Stimulated activated CD8-positive, alpha-beta memory T cell treated with anti-CD3 and anti-CD28 coated beads, Interleukin-7, amount 100 ng/mL, for 4 hours (primary cell): Measurements from ENCODE around the gene ETFDH.
"Not testable (repeated sequence)": the region's sequence is repeated elsewhere in the genome, so short reads cannot be mapped to it uniquely, and the experiment has no call there.

Experiments
- DNase-seq, 2 donors: peaks; one replicate each; pipeline ENCODE4 v3.0.0-alpha.2; 2020; ENCODE audit warnings: low read depth in 2 of 2

The ETFDH gene

DNA sequence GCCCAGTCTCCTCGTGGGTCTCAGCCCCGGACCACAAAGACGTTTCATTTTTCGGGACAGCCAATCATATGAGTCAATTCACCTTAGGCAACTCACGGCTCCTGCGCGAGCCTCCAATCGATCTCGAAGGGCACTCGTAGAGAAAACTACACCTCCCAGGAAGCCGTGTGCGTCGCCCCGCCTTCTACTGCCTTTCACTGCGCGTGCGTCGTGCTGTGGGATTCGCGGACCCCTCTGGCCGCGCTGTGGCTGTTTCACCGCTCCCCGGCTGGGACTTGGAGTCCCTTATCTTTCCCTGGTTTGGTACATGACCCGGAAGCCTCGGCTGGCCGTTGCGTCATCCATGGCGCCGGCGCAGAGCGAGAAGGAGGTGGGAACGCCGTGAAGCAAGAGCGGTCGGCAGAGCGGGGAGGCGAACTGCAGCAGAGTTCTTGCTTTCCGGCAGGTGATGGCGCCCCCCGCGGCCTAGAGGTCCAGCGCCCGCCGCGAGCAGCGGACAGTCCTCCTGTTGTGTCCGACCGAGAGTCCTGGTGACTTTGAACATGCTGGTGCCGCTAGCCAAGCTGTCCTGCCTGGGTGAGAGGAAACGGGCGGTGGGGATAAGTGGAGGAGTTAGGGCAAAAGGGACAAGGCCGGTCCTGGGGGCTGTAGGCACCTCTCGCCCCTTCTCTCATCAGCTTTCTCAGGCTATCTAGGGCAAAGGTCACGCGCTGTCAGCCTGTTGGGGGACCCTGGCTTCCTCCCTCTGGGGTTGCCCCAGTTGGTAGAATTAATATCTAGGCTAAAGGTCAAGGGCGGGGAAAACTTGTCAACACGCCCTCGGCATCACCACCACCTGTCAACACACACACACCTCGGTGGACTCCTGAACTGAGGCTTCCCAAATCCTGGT lies at the start of gene ETFDH:
Gene ETFDH, plus strand, starts transcription at position 382 of the 892 bp plus-strand sequence. Its CDS starts 161 bp downstream, at position 543.
- DNase-seq, result peak; percentile 98

GRCh38 chr4:158624889-158625478 lies 47.1 kb upstream of the ETFDH start:
- no peak for DNase-seq

DNA sequence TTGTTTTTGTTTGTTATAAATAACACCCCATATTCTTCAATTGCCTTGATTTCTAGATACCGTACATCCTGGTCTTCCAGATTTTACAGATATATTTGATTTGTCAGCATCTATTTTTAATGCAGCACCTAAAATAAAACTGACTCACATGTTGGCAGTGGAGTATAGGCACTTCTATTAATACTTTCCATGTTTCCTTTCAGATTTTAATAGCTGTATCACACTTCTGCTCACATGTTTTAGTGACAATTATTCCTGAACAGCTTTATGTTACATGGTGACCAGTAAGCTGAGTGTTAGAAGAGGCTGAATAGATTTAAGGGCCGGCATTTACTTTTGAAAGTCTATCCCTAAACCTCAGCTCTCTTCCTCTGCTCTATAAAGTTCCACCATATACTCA lies 46.6 kb upstream of the ETFDH start:
- no peak for DNase-seq

DNA sequence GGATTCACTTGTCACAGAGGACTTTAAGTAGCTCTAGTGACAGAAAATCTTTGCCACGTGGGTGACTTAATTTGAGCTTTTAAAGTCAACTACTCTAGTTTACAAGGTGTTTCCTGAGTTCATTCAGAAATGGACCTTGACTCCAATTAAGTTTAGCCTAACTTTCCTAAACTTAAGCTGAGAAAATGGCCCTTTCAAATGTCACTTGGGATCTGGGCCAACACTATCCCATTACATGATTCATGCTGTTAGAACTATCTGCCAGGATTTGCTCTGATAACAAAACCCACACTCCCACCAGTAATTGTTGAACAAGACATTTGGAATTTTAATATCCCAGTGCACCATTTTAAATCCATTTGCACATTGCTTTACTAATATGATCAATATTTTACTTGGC lies 41.2 kb upstream of the ETFDH start:
- DNase-seq, result no peak

- DNase-seq, result no peak
Measured at GRCh38 chr4:158636619-158637018, 35.5 kb upstream of the ETFDH start.

DNA sequence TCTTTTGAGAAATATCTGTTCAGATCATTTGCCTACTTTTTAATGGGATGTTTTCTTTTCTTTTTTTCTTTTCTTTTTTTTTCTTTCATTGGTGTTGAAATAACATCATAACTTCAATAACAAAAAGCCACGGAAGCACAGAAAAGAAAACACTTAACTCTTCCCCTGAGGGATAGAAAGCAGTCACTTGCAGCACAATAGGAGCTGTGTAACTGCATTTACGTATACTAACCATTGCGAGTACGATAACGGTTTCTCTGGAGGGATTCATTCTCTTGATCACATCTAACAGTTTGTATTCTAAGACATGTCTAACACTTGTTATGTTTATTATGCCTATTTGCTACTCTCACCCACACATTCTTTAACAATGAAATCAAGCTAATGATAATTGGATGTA lies 27.7 kb upstream of the ETFDH start:
- DNase-seq, result no peak

DNA sequence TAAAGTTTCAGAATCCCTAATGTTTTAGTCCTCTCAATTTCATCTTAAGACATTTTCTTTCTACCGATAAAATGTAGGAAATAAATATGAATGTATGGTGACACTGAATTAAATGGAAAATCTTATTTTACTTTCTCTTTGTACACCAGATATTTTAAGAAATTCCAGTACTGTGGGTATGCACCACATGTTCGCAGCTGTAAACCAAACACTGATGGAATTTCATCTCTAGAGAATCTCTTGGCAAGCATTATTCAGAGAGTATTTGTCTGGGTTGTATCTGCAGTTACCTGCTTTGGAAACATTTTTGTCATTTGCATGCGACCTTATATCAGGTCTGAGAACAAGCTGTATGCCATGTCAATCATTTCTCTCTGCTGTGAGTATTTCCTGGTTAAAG lies 27.3 kb upstream of the ETFDH start:
- DNase-seq, result no peak

DNA sequence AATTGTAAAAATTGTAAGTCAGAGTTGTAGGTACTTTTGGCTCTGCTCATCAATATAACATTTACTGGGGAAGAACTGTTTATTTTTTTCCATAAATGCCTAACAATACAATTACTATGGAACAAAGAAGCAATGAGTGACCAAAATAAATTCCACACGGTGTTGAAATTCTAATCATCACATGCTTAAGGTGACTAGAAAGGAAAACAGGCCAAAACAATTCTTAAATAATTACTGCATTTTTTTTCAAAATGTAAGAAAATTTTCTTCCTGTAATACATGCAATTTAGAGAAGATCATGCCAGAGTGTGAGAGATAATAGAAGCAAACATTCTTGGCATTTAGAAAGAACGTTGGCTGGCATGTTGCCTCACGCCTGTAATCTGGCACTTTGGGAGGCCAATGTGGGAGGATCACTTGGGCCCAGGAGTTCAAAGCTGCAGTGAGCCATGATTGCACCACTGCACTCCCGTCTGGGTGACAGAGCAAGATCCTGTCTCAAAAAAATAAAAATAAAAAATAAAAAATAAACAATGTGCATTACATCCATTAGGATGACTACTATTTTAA lies 22.9 kb upstream of the ETFDH start:
- no peak for DNase-seq

- DNase-seq, result no peak
Measured at GRCh38 chr4:158652920-158653319, 19.2 kb upstream of the ETFDH start.

- DNase-seq, result no peak
Measured at GRCh38 chr4:158656439-158656838, 15.7 kb upstream of the ETFDH start.

GRCh38 chr4:158657291-158657690 lies 14.8 kb upstream of the ETFDH start:
- no peak for DNase-seq

- DNase-seq, result not testable (repeated sequence)
Measured at GRCh38 chr4:158663255-158663654, 8.8 kb upstream of the ETFDH start.

DNA sequence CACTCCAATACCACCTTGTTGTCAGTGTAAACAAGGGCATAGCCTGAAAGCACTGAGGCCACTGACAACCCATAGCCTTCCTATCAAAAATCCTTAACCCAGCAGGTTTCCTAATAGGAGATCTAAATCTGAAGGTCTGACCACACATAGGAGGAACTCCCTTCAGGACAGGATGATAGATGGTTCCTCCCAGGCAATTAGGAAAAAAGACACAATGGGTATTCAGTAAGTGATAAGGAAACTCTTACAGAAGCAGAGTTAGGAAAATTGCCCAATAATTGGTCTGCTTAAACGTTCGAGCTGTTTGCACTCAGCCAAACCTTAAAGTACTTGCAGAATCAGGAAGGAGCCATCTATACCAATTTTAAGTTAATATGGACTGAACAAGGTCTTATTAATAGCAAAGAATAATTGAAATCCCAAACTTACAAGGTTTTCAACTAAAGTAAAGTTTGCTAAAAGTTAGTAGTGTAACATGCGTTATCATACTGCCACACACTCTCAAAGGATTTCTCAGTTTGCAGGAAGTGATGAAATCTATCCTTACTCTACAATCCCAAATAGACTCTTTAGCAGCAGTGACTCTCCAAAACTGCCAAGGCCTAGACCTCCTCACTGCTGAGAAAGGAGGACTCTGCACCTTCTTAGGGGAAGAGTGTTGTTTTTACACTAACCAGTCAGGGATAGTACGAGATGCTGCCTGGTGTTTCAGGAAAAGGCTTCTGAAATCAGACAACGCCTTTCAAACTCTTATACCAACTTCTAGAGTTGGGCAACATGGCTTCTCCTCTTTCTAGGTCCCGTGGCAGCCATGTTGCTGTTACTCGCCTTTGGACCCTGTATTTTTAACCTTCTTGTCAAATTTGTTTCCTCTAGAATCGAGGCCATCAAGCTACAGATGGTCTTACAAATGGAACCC lies 8.1 kb upstream of the ETFDH start:
- not testable (repeated sequence) for DNase-seq

DNA sequence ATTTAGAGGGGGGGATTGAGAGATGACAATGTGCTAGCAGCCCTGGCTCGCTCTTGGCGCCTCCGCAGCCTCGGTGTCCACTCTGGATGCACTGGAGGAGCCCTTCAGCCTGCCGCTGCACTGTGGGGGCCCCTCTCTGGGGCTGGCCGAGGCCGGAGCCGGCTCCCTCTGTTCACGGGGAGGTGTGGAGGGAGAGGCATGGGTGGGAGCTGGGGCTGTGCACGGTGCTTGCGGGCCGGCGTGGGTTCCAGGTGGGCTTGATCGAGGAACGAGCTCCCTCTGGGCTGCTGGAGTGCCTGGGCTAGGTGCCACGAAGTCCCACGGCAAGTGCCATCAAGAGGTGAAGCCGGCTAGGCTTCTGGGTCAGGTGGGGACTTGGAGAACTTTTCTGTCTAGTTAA lies 7.3 kb upstream of the ETFDH start:
- no peak for DNase-seq

- DNase-seq, result no peak
Measured at GRCh38 chr4:158666892-158667291, 5.2 kb upstream of the ETFDH start.

DNA sequence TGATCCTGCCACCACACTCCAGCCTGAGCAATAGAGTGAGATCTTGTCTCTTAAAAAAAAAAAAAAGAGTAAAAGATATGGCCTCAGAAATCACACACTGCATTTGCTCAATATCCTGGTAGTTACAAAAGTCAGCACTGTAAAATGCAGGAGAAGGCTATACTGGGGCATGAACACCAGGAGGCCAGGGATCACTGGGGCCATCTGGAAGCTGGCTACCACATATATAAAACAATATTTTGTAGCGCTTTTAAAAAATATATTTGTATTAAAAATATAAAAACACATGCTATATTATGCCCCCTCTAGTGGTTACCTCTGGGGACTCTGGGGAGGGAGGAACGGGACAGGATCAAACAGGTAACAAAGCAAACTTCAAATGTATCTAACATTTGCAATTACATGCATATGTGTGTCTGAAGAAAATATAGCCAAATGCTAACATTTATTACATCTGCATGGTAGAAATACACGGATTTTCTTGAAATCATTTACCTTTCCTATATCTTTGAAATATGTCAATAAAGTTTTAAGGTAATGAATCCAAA lies 4.4 kb upstream of the ETFDH start:
- no peak for DNase-seq

GRCh38 chr4:158669310-158669709 lies 2.8 kb upstream of the ETFDH start:
- no peak for DNase-seq

GRCh38 chr4:158670975-158671664 lies 976 bp upstream of the ETFDH start:
- DNase-seq, result peak in 1 of 2 donors; percentile 32

- no peak for DNase-seq
Measured at GRCh38 chr4:158671665-158671914, 506 bp upstream of the ETFDH start, which contains the start of gene C4orf46. Gene C4orf46 (minus strand): TSS chr4:158671887. CDS start chr4:158671801, 86 bp downstream.

- no peak for DNase-seq
Measured at GRCh38 chr4:158673633-158674032, 1.5 kb downstream of the ETFDH start.

DNA sequence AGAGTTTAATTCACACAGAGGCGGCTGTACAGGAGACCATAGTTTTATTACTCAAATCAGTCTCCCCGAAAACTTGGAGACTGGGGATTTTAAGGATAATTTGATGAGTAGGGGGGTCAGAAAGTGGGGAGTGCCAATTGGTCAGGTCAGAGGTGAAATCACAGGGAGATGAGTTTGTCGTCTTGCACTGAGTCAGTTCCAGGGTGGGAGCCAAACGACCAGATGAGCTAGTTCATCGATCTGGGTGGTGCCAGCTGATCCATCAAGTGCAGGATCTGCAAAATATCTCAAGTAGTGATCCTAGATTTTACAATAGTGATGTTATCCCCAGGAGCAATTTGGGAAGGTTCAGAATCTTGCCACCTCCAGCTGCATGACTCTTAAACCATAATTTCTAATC lies 4.0 kb downstream of the ETFDH start:
- DNase-seq, result no peak
